Erythroblast (primary cell): Measurements from ENCODE around the gene AFF3.

Experiments
- GATA1 ChIP-seq: IDR thresholded peaks from 2 replicates; pipeline ENCODE4 v1.6.1; 2011; ENCODE audit warnings: low read depth, mild to moderate bottlenecking, control low read depth, low read length, moderate library complexity
- POLR2A ChIP-seq: IDR thresholded peaks from 2 replicates; pipeline ENCODE4 v1.6.1; 2011; ENCODE audit warnings: mild to moderate bottlenecking, low read length

DNA sequence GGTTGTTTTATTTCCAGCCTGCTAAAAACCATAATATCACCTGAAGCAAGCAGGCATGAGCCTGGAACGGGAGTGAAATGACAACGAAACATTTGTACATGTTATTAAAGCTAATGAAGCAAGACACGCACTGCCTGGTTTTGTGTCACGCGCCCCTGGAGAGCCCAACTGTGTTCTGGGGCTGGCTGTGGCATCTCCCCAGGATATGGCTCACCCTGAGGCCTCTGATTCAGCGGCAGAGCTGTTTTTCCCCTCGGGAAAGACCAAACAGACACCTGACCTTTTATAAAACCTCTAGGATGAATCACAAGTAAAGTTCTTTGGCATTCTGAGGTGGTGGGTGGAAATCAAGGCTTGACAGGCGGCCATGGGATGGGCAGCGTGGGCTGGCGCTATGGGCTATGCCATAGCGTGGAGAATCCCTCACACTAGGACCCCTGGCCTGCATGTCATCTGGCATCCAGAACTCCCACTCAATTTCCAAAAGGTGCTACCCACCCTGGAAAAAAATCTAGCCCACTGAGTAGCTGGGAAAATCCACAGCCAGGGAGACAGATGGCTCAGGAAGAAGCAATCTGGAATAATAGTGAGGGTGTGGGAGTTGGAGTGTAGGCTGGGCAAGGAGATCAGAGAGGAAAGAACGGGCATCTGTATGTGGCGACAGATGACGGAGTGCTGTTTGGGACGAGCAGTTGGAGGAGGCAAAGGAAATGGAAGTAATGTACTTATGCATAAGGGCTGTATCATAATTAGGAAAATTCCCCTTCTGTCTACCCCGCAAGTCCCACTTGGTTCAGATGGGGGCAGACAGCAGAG lies 262.0 kb downstream of the AFF3 start:
- TF ChIP-seq POLR2A, result no peak
- TF ChIP-seq GATA1, result no peak
